Fibroblast of mammary gland (primary cell): Measurements from ENCODE around the gene NTM.

Experiments
- DNase-seq: peaks from one replicate; pipeline ENCODE4 v3.0.0-alpha.2; 2010; ENCODE audit warnings: low read depth
- H3K4me3 ChIP-seq: 2 replicates; pipeline ENCODE4 v1.5.1; 2011; ENCODE audit warnings: low read depth, mild to moderate bottlenecking, low read length, moderate library complexity; ENCODE audit not compliant: control insufficient read depth
- CTCF ChIP-seq: conservative IDR thresholded peaks from 2 replicates; pipeline ENCODE4 v1.5.1; 2011; ENCODE audit warnings: low read depth, low read length, inconsistent platforms; ENCODE audit not compliant: control insufficient read depth, insufficient read depth

NTM gene

GRCh38 chr11:131691181-131692041 lies 321.0 kb downstream of the NTM start:
- peak; percentile 36 for TF ChIP-seq CTCF
- no peak overlapping the region for H3K4me3 ChIP-seq
- peak; percentile 31 for DNase-seq

- no peak overlapping the region for H3K4me3 ChIP-seq
- TF ChIP-seq CTCF = no peak
Measured at GRCh38 chr11:131692151-131692550, 321.7 kb downstream of the NTM start.

GRCh38 chr11:131692961-131693360 lies 322.5 kb downstream of the NTM start:
- DNase-seq = no peak
- TF ChIP-seq CTCF = no peak

More at GRCh38 chr11:131692151-131692550, 321.7 kb downstream of the NTM start:
- DNase-seq = no peak

GRCh38 chr11:131693756-131694155 lies 323.3 kb downstream of the NTM start:
- DNase-seq = no peak
- no peak for TF ChIP-seq CTCF
- no peak overlapping the region for H3K4me3 ChIP-seq

More at GRCh38 chr11:131692961-131693360, 322.5 kb downstream of the NTM start:
- H3K4me3 ChIP-seq = no peak overlapping the region

DNA sequence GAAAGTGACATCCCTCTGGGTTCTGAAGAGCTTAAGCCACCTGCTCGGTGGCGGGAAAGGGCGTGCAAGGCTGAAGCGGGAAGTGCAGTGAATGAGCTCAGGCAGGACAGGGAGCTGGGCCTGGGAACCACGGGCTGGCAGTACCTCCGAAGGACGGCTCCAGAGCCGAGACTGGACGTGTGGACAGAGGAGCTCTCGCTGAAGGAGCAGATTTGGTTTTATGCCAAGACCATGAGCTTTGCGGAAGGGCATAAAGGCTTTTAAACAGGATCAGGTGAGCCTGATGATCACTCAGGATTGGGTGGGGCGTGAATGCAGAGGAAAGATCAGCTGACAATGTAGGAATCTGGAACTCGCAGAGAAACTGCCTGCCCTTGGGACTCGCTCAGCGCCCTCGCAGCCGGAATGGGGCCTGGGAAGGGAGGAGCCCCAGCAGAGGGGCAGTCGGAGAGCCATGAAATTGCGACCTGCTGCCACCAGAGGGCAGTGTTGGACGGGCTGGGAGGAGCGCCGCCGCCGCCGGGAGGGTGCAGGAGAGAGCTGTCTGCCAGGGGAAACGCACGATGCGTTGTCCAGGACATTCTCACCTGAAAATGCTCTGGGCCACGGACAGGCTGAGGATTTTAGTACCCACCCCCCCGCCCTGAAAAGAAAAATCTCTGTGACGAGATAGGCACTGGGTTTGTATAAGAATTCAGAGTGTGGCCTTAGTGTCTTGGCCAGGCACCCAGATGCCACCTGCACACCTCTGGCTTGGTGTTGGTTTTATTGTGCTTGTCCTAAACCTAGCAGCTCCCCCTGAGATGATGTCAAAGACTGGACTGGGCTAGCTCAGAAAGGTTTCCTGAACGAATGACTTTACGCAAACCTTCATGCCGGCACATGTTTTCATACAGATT lies 324.4 kb downstream of the NTM start:
- peak overlapping the region; percentile 24 for H3K4me3 ChIP-seq
- DNase-seq = peak; percentile 72
- TF ChIP-seq CTCF = peak; percentile 84

GRCh38 chr11:131695889-131696429 lies 325.5 kb downstream of the NTM start:
- no peak for DNase-seq

More at GRCh38 chr11:131695889-131696429, 325.5 kb downstream of the NTM start:
- no peak for TF ChIP-seq CTCF
- no peak overlapping the region for H3K4me3 ChIP-seq
